ENCODE results near the gene SH3GL1. TPM values are rescaled to one million over a fixed set of nuclear protein-coding genes. Genes with fewer than 3 reads are reported as not detected.

Gene SH3GL1
- total RNA-seq, 1 donor from 2014 or later: 43.7 TPM

DNA sequence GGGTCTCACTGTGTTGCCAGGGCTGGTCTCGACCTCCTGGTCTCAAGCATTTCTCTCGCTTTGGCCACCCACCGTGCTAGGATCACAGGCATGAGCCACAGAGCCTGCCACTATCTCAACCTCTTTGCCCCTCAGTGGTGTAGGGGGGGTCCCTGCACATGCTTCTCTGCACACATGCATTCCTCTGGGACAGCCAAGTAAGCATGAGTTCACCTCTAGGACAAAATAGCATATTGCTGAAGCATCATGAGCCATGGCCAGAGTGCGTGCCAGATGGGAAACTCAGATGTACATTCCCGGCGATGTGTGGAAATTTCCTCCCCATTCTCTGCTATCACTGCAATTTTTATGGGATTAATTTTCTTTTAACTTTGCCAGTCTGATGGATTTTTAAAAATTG is 25.2 kb upstream of the SH3GL1 start:
- DNase-seq (no peak), ATAC-seq (ENCODE audit: low read depth) (no peak)
- TF ChIP-seq, protein P1, sequence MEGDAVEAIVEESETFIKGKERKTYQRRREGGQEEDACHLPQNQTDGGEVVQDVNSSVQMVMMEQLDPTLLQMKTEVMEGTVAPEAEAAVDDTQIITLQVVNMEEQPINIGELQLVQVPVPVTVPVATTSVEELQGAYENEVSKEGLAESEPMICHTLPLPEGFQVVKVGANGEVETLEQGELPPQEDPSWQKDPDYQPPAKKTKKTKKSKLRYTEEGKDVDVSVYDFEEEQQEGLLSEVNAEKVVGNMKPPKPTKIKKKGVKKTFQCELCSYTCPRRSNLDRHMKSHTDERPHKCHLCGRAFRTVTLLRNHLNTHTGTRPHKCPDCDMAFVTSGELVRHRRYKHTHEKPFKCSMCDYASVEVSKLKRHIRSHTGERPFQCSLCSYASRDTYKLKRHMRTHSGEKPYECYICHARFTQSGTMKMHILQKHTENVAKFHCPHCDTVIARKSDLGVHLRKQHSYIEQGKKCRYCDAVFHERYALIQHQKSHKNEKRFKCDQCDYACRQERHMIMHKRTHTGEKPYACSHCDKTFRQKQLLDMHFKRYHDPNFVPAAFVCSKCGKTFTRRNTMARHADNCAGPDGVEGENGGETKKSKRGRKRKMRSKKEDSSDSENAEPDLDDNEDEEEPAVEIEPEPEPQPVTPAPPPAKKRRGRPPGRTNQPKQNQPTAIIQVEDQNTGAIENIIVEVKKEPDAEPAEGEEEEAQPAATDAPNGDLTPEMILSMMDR (IDR thresholded peaks at IDR 0.05): no peak
- intact Hi-C loops (cut with micrococcal nuclease): no loop called here
- H3K4me1 Mint-ChIP-seq: peaks cover 8% of the 10 kb centered on the region
- no peaks in the 10 kb centered on the region for H3K27me3 Mint-ChIP-seq
- H3K9me3 Mint-ChIP-seq: no peaks in the 10 kb centered on the region
- peaks cover 24% of the 10 kb centered on the region for H3K36me3 Mint-ChIP-seq (ENCODE audit: low read depth)
- H3K4me3 Mint-ChIP-seq: no peak overlapping the region
- ChIA-PET CTCF (no interaction called here), POLR2A (no interaction called here)
- no peak overlapping the region for H3K27ac Mint-ChIP-seq

DNA sequence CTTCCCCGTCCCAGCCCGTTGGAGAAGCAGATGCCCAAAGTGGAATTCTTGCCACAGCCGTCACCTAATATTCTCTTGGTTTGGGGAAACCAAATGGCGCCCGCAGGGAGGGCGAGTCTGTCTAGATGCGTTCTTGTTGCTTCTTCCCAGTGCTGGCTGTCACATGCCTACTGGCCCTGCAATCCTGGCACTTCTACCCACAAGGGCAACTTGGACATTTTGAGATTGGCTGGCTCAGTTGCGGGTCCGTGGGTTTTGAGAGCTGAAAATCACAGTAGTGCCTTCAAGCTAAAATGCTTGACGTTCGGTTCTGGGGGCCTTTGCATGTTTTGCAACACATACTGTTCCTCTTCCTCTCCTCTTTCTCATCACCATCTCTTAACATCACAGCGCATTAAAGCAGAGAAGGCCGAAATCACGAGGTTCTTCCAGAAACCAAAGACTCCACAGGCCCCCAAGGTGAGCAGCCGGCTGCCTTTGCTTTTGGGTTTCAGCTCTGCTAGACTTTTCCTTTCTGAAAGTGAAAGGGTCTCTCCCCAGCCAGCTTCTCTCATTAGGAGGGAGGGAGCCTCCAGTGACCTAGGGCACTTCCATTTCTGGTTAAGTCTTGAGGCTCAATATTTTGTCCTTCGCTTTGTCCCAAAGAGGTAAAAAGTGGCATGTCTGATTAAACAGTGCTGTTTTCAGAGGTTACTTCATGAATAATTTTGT is 23.2 kb upstream of the SH3GL1 start:
- Mint-ChIP-seq H3K27ac (no peak overlapping the region), H3K36me3 (ENCODE audit: low read depth) (peaks cover 20% of the 10 kb centered on the region), H3K4me3 (no peak overlapping the region), H3K4me1 (no peaks in the 10 kb centered on the region), H3K27me3 (no peaks in the 10 kb centered on the region), H3K9me3 (no peaks in the 10 kb centered on the region)
- intact Hi-C loops (cut with micrococcal nuclease): no loop called here
- ChIA-PET POLR2A (no interaction called here), CTCF (no interaction called here)
- TF ChIP-seq, protein P1 (IDR thresholded peaks at IDR 0.05): no peak
- ATAC-seq (ENCODE audit: low read depth): no peak
- no peak for DNase-seq

DNA sequence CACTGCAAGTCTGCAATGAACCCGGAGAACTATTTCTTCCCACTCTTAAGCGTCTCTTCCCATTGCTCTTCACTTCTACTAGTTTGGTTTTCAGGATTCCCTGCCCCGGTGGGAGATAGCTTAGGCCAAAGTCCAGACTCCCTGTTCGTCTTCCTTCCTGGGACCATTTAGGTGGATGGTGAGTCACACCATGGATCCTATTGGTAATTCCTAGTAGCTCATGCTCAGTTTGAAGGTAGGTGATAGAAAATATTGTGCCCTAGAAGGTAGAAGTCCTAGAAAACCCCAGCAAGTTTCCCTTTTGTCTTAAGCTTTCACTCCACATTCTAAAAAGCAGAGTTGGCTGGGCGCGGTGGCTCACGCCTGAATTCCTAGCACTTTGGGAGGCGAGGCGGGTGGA is 15.9 kb upstream of the SH3GL1 start:
- POLR2A ChIA-PET: no interaction called here
- Mint-ChIP-seq H3K4me1 (no peaks in the 10 kb centered on the region), H3K27ac (no peak overlapping the region), H3K36me3 (ENCODE audit: low read depth) (peaks cover 10% of the 10 kb centered on the region), H3K4me3 (no peak overlapping the region), H3K27me3 (no peaks in the 10 kb centered on the region), H3K9me3 (no peaks in the 10 kb centered on the region)
- intact Hi-C loops (cut with micrococcal nuclease): no loop called here
- DNase-seq (no peak), ATAC-seq (ENCODE audit: low read depth) (no peak)
- TF ChIP-seq, protein P1 (IDR thresholded peaks at IDR 0.05): no peak
- CTCF ChIA-PET: interaction anchor here (0.6 to 1.3 kb wide), 2 partner anchors 14 to 329 kb away, joined by 3 read pairs; partner anchors contain the start of gene CHAF1A

DNA sequence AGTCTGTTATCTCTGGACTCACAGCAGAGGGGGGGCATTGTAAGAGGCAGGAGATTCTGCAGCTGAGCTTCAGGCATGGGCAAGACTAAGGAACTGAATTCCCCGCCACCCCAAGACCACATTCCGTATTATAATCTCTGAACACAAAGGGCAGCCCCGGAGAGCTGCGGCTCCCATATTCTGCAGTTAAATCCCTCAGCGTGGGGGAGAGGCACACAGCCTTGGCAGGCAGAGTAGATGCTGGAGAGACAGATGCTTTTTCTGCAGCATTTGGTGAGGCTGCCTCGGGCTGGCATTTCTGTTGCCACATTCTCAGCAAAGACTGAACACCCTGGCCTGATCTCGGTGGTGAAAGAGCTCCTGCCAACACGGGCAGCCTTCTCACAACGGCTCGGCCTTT is 15.0 kb upstream of the SH3GL1 start:
- intact Hi-C loops (cut with micrococcal nuclease): no loop called here
- POLR2A ChIA-PET: no interaction called here
- H3K4me1 Mint-ChIP-seq: no peaks in the 10 kb centered on the region

DNA sequence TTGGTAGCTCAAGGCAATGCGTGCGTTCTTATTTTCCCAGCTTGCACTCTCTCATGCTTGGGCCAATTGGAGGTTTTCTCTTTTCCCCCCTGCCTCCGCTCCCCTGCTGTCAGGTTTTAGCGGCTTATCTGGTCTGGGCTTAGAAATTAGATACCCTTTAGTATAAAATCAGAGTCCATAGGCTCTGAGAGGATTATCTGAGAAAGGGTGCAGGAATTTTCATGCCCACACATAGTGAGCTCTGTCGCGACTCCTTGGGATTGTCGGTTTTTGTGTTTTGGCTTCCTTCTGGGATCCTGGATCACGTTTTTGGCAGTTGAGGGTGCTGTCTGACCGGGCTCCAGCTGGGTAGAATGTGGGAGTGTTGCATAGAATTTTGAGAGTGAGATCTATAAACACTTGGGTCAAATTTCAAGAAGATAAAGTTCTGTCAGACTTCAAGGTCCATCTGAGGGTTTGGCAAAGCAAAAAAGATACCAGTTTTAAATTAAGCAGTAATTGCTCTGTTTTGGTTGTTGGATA is 14.5 kb upstream of the SH3GL1 start:
- Mint-ChIP-seq H3K27me3 (no peaks in the 10 kb centered on the region), H3K27ac (no peak overlapping the region), H3K36me3 (ENCODE audit: low read depth) (peaks cover 11% of the 10 kb centered on the region), H3K4me3 (no peak overlapping the region), H3K4me1 (no peaks in the 10 kb centered on the region), H3K9me3 (no peaks in the 10 kb centered on the region)
- CTCF ChIA-PET: no interaction called here
- no peak for ATAC-seq (ENCODE audit: low read depth)
- POLR2A ChIA-PET: no interaction called here
- TF ChIP-seq, protein P1 (IDR thresholded peaks at IDR 0.05): no peak
- intact Hi-C loops (cut with micrococcal nuclease): no loop called here
- DNase-seq: no peak

More for the DNA sequence above, 15.0 kb upstream of the SH3GL1 start:
- TF ChIP-seq, protein P1 (IDR thresholded peaks at IDR 0.05): no peak
- H3K9me3 Mint-ChIP-seq: no peaks in the 10 kb centered on the region
- H3K27ac Mint-ChIP-seq: no peak overlapping the region
- peaks cover 10% of the 10 kb centered on the region for H3K36me3 Mint-ChIP-seq (ENCODE audit: low read depth)
- ATAC-seq (ENCODE audit: low read depth) (no peak), DNase-seq (no peak)
- no peaks in the 10 kb centered on the region for H3K27me3 Mint-ChIP-seq
- CTCF ChIA-PET: no interaction called here
- no peak overlapping the region for H3K4me3 Mint-ChIP-seq
